Left lung (tissue), 10 donors: ENCODE data around the gene SPTLC1. TPM values are rescaled to one million over a fixed set of nuclear protein-coding genes. Genes with fewer than 3 reads are reported as not detected.

ENCODE experiments used
- ATAC-seq: fragments of 200-7000 bp; cut with Tn5 transposase; one replicate; pipeline ENCODE4 v1.9.1; 2020; ENCODE audit warnings: moderate library complexity
- DNase-seq, 4 donors: peaks; one replicate each; pipeline ENCODE4 v3.0.0-alpha.2; 2013 to 2020
- H3K27ac ChIP-seq, 2 donors: fragments of 200-600 bp; sonication (generic) in 1 of 2; one replicate each; pipeline versions ENCODE4 v1.5.0 to v1.8.0; 2020 to 2021
- H3K27me3 ChIP-seq, 2 donors: fragments of 200-600 bp; sonication (generic) in 1 of 2; one replicate each; pipeline versions ENCODE4 v1.5.0 to v1.8.0; 2020 to 2021
- H3K36me3 ChIP-seq, 2 donors: fragments of 200-600 bp; sonication (generic) in 1 of 2; one replicate each; pipeline versions ENCODE4 v1.5.0 to v1.8.0; 2020 to 2021
- H3K4me1 ChIP-seq, 2 donors: fragments of 200-600 bp; one replicate each; pipeline ENCODE4 v1.8.0; 2021
- H3K4me3 ChIP-seq, 2 donors: fragments of 200-600 bp; sonication (generic) in 1 of 2; one replicate each; pipeline versions ENCODE4 v1.5.0 to v1.8.0; 2020 to 2021; ENCODE audit warnings: mild to moderate bottlenecking in 1 of 2
- H3K9me3 ChIP-seq, 2 donors: fragments of 200-600 bp; sonication (generic) in 1 of 2; one replicate each; pipeline versions ENCODE4 v1.5.0 to v1.8.0; 2020 to 2021
- intact Hi-C, 2 donors: fragments of 100-400 bp; cut with DNase I; formaldehyde crosslinking; loops; one replicate each; pipeline versions ENCODE4 v1.11.2 to v1.14.2; 2022
- polyA plus RNA-seq, 6 donors: library from polyadenylated mRNA; unstranded; fragments of 120-200 nt; gene quantifications; one replicate each; pipeline ENCODE4 v1.2.1, GENCODE V29; 2013; ENCODE audit not compliant: insufficient read length in 6 of 6
- total RNA-seq, 2 donors: library from RNA; stranded (reverse); fragmentation: NEBNext Ultra II Directional; extraction: Animal tissue kit (Norgen Biotek cat#: 25700); gene quantifications; one replicate each; pipeline ENCODE4 v1.2.1, GENCODE V29; 2021
- TF ChIP-seq, protein P1 (sequence below), 2 donors: fragments of 200-600 bp; sonication (generic) in 1 of 2; IDR thresholded peaks; one replicate each; pipeline versions ENCODE4 v1.5.0 to v1.8.0; 2021; ENCODE audit warnings: antibody characterized with exemption in 2 of 2
- donor health status: DM: no; HTN: yes; CAD: no.
- donor health status: DM: no; HTN: no; CAD: no.

SPTLC1 gene
- total and polyA plus RNA-seq, 8 donors = 68.0 to 91.6 (median 81.7) TPM

DNA sequence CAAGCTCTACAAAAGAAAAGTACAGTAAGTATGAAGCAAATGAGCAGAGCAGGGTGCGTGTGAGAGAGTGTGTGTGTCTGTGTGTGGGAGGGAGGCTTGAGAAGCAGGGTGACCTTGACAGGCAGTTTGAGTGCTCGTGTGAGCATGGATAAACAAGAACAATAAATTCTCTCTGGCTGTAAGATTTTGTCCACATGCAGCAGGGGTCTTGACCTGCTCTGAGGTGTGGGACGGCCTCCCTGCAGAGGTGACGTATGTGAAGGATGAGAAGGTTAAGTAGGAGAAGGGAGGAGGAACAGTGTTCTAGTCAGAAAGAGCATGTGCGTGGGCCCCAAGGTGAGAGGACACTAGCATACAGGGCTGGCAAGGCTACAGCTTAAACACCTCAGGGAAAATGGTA lies 49.0 kb downstream of the SPTLC1 start:
- Histone ChIP-seq H3K4me3 (no peak overlapping the region), H3K36me3 (peaks cover 0 to 98% of the 10 kb centered on the region in 2 donors), H3K9me3 (peaks cover 0 to 27% of the 10 kb centered on the region in 2 donors), H3K4me1 (no peaks in the 10 kb centered on the region), H3K27me3 (no peaks in the 10 kb centered on the region), H3K27ac (no peak overlapping the region)
- TF ChIP-seq, protein P1, sequence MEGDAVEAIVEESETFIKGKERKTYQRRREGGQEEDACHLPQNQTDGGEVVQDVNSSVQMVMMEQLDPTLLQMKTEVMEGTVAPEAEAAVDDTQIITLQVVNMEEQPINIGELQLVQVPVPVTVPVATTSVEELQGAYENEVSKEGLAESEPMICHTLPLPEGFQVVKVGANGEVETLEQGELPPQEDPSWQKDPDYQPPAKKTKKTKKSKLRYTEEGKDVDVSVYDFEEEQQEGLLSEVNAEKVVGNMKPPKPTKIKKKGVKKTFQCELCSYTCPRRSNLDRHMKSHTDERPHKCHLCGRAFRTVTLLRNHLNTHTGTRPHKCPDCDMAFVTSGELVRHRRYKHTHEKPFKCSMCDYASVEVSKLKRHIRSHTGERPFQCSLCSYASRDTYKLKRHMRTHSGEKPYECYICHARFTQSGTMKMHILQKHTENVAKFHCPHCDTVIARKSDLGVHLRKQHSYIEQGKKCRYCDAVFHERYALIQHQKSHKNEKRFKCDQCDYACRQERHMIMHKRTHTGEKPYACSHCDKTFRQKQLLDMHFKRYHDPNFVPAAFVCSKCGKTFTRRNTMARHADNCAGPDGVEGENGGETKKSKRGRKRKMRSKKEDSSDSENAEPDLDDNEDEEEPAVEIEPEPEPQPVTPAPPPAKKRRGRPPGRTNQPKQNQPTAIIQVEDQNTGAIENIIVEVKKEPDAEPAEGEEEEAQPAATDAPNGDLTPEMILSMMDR (IDR thresholded peaks at IDR 0.05) = no peak
- intact Hi-C loops = no loop called here
- DNase-seq = no peak
- no peak for ATAC-seq

DNA sequence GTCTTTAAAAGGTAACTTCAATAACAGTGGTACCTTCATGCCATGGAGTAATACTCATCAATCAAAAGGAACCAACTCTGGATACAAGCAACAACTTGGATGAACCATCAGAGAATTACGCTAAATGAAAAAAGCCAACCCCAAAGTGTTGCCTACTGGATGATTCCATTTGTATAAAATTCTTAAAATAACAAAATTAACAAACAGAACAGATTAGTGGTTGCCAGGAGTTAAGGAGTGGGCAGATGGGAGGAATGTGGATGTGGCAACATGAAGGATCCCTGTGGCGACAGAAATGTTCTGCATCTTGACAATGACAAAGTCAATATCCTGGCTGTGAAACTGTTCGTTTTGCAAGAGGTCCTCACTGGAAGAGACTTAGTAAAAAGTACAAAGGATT lies 50.5 kb downstream of the SPTLC1 start:
- TF ChIP-seq, protein P1 (IDR thresholded peaks at IDR 0.05) = no peak
- H3K4me1 ChIP-seq = no peaks in the 10 kb centered on the region
- no peak overlapping the region for H3K27ac ChIP-seq
- peaks cover 0 to 33% of the 10 kb centered on the region in 2 donors for H3K9me3 ChIP-seq
- intact Hi-C loops = no loop called here
- DNase-seq (no peak), ATAC-seq (no peak)
- H3K27me3 ChIP-seq = no peaks in the 10 kb centered on the region
- no peak overlapping the region for H3K4me3 ChIP-seq
- peaks cover 0 to 95% of the 10 kb centered on the region in 2 donors for H3K36me3 ChIP-seq

DNA sequence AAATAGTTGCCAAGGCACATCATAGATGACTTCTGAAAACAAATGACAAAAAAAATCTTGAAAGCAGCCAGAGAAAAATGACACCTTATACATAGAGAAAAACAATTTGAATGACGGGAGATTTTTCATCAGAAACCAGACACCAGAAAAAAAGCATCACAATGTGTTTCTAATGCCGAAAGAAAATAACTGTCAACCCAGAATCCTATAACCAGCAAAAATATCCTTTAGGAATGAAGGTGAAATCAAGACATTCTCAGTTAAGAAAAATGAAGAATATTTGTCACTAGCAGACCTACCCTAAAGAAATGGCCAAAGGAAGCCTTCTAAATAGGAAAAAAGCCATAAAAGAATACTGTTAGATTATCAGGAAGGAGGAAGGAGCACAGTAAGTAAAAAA lies 54.0 kb downstream of the SPTLC1 start:
- no peaks in the 10 kb centered on the region for H3K27me3 ChIP-seq
- no peak for DNase-seq
- intact Hi-C loops = no loop called here
- H3K9me3 ChIP-seq = peaks cover 0 to 33% of the 10 kb centered on the region in 2 donors
- H3K36me3 ChIP-seq = peaks cover 0 to 84% of the 10 kb centered on the region in 2 donors
- no peak overlapping the region for H3K4me3 ChIP-seq
- no peak overlapping the region for H3K27ac ChIP-seq
- TF ChIP-seq, protein P1 (IDR thresholded peaks at IDR 0.05) = no peak
- no peaks in the 10 kb centered on the region for H3K4me1 ChIP-seq
- ATAC-seq = no peak

DNA sequence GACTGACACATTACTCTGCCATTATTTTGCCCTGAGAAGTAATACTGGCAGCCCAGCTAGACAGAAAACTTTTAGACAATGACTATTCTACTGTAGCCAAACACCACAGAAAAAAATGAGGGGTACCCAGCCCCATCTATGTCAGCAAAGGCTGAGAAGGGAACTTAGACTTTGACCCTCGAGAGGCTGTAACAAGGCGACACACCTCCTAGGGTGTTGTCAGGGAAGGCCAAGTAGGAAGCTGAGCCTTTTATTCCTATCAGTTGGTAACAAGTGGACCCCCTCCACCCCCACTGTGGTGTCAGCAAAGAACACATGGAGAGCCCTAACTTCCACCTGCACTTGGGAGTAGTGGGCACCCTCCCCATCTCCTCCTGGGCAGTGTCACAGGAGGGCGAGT lies 55.6 kb downstream of the SPTLC1 start:
- intact Hi-C loops = no loop called here
- TF ChIP-seq, protein P1 (IDR thresholded peaks at IDR 0.05) = no peak
- no peak for DNase-seq
- Histone ChIP-seq H3K27me3 (no peaks in the 10 kb centered on the region), H3K4me1 (no peaks in the 10 kb centered on the region), H3K9me3 (peaks cover 0 to 33% of the 10 kb centered on the region in 2 donors), H3K27ac (no peak overlapping the region), H3K36me3 (peaks cover 0 to 84% of the 10 kb centered on the region in 2 donors), H3K4me3 (no peak overlapping the region)
- ATAC-seq = no peak

DNA sequence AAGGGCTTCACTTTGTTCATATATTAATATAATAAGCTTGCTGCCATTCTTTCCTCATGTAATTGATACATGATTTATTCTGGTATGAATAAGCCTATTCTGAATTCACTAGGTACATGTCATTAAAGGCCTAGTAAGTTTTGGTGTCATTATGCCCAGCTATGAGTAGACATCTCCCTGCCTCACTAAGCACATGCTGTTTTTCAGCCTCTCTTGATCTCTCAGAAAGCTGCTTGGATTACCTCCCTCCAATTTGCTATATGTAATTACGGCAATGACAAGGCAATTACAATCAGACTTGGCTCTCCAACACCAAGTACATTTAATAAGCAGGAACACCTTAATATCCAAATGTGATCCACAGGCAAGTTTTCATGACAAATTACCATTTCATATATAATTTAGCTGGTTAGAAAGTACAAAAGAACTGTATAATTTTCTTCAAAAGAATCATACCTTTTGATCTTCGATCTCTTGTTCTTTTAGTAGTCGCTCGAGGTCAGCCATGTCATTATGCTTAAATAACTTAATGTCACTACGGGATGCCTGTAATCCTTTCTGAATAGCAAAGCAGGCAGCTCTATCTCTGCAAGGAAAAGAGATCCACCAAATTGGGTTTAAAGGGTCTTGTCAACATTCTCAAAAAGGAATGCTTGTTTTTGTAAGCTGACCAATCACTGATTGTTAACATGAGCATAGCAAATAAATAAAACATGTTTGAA lies 56.3 kb downstream of the SPTLC1 start:
- H3K36me3 ChIP-seq = peaks cover 0 to 84% of the 10 kb centered on the region in 2 donors
- no peaks in the 10 kb centered on the region for H3K4me1 ChIP-seq
- H3K27me3 ChIP-seq = no peaks in the 10 kb centered on the region
- no peak for ATAC-seq
- TF ChIP-seq, protein P1 (IDR thresholded peaks at IDR 0.05) = no peak
- H3K27ac ChIP-seq = no peak overlapping the region
- no peak for DNase-seq
- H3K4me3 ChIP-seq = no peak overlapping the region
- intact Hi-C loops = no loop called here
- peaks cover 0 to 32% of the 10 kb centered on the region in 2 donors for H3K9me3 ChIP-seq
